HG03571 (cell line): ENCODE measurements around the gene PER1.
"Not testable (repeated sequence)": the region's sequence is repeated elsewhere in the genome, so short reads cannot be mapped to it uniquely, and the experiment has no call there.

Source experiments
- ATAC-seq: cut with Tn5 transposase; IDR thresholded peaks from one replicate; pipeline ENCODE4 v1.9.1; 2021; ENCODE audit not compliant: unreplicated experiment

PER1 gene

GRCh38 chr17:8173056-8173870 lies 21.1 kb upstream of the PER1 start:
- peak; percentile 71 for ATAC-seq

GRCh38 chr17:8170186-8170585 lies 18.0 kb upstream of the PER1 start:
- ATAC-seq: not testable (repeated sequence)

- no peak for ATAC-seq
These were observed 15.3 kb upstream of the PER1 start for GRCh38 chr17:8167526-8167925.

- ATAC-seq: no peak
These were observed 14.5 kb upstream of the PER1 start for GRCh38 chr17:8166731-8167130.

GRCh38 chr17:8164815-8165131 lies 12.6 kb upstream of the PER1 start:
- ATAC-seq: no peak

GRCh38 chr17:8163978-8164814 lies 12.0 kb upstream of the PER1 start:
- ATAC-seq: no peak

GRCh38 chr17:8162997-8163977 lies 11.1 kb upstream of the PER1 start:
- ATAC-seq: no peak

GRCh38 chr17:8162233-8162996 lies 10.2 kb upstream of the PER1 start, which contains the start of gene VAMP2:
Gene VAMP2, minus strand, starts transcription at chr17:8162948. Its CDS starts 69 bp downstream, at chr17:8162879.
- ATAC-seq: no peak

- ATAC-seq: no peak
These were observed 9.4 kb upstream of the PER1 start for GRCh38 chr17:8161289-8162232.

- no peak for ATAC-seq
These were observed 8.6 kb upstream of the PER1 start for GRCh38 chr17:8160741-8161221.

GRCh38 chr17:8160224-8160577 lies 8.0 kb upstream of the PER1 start:
- no peak for ATAC-seq

- no peak for ATAC-seq
These were observed 7.4 kb upstream of the PER1 start for GRCh38 chr17:8159459-8160223.

- ATAC-seq: no peak
These were observed 6.8 kb upstream of the PER1 start for GRCh38 chr17:8159032-8159400.

- ATAC-seq: no peak
These were observed 6.2 kb upstream of the PER1 start for GRCh38 chr17:8158267-8159031.

GRCh38 chr17:8156246-8156992 lies 4.2 kb upstream of the PER1 start:
- peak; percentile 57 for ATAC-seq

GRCh38 chr17:8155996-8156245 lies 3.7 kb upstream of the PER1 start:
- no peak for ATAC-seq
